HAP-1 (cell line): ENCODE results near the gene IDH1.

ENCODE experiments used
- DNase-seq, 2 experiments: peaks; one replicate each; pipeline ENCODE4 v3.0.0-alpha.2; 2016 to 2020; ENCODE audit warnings: low spot score in 2 of 2
- H3K27me3 ChIP-seq: fragments of 250-450 bp; sonication (Bioruptor Pico); 2 replicates; pipeline ENCODE4 v1.5.1; 2020; ENCODE audit warnings: low read depth, mild to moderate bottlenecking, moderate library complexity
- H3K36me3 ChIP-seq: fragments of 250-450 bp; sonication (Bioruptor Pico); replicated peaks from 2 replicates; pipeline ENCODE4 v1.5.1; 2020; ENCODE audit warnings: mild to moderate bottlenecking
- H3K4me1 ChIP-seq: fragments of 250-450 bp; sonication (Bioruptor Pico); 2 replicates; pipeline ENCODE4 v1.5.1; 2020; ENCODE audit warnings: mild to moderate bottlenecking
- H3K4me3 ChIP-seq: fragments of 250-450 bp; sonication (Bioruptor Pico); 2 replicates; pipeline ENCODE4 v1.5.1; 2020; ENCODE audit warnings: mild to moderate bottlenecking, moderate library complexity
- H3K9me3 ChIP-seq: fragments of 250-450 bp; sonication (Bioruptor Pico); 2 replicates; pipeline ENCODE4 v1.5.1; 2020; ENCODE audit warnings: mild to moderate bottlenecking, moderate library complexity
- in situ Hi-C: fragments of 300-500 bp; cut with MboI; formaldehyde crosslinking; loops from 3 replicates; pipeline ENCODE4 v1.14.3; 2020; ENCODE audit warnings: low sequenced_read_pairs, inconsistent platforms, mixed read lengths

Gene IDH1

DNA sequence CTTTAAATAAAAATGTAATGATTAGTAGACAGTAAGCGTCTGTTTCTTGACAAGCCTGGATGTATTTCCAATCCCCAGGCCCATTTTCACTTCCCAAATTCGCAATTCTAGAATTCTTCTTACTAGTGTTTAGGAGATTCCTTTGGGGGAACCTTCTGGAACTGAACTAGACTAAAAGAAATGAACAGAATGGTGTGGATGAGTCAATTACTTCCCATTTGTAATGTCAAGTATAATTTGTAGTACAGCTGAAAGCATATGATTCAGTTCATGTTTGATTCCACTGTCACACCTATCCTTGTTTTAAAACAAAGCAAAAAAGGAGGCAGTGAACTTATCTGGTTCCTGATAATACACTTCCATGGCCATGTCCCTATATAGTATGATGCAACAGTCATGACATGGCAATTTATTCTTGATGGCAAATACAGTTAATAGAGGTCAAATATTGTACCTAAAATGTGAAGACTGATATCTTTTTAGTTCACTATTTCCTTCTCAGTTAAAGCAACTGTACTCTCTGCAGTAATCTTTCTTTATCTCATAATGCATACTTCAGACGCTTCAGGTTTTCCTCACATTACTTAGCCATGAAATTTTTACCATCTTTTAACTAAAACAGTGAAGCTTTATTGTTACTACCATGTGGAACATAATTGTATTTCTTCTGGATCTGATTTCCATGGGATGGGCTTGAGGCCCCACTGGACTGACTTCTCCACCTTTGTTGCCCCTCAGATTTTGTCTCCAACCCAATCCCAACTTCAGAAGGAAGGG, 2.0 kb downstream of the IDH1 start:
- in situ Hi-C loops = no loop called here
- Histone ChIP-seq H3K4me1 (peaks cover 13% of the 10 kb centered on the region), H3K27me3 (no peaks in the 10 kb centered on the region), H3K36me3 (peaks cover 41% of the 10 kb centered on the region), H3K4me3 (no peak overlapping the region), H3K9me3 (no peaks in the 10 kb centered on the region)
- no peak for DNase-seq

DNA sequence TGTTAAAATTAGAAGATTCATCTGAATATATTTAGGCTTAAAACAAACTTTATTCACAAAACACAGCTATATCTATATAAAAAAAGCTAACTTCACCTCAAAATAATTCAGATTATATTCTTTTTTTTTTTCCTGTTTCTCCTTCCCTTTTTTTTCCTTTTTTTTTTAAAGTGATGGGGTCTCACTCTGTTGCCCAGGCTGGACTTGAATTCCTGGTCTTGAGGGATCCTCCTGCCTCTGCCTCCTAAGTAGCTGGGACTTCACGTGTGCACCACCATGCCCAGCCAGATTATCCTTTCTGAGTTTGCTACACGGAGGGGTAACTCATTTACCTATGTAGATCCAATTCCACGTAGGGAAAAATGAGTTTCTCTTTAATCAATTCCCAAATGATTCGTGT, 3.8 kb downstream of the IDH1 start:
- in situ Hi-C loops = no loop called here
- H3K4me1 ChIP-seq = peaks cover 13% of the 10 kb centered on the region
- no peak for DNase-seq
- no peaks in the 10 kb centered on the region for H3K9me3 ChIP-seq
- H3K4me3 ChIP-seq = no peak overlapping the region
- H3K27me3 ChIP-seq = no peaks in the 10 kb centered on the region
- peaks cover 56% of the 10 kb centered on the region for H3K36me3 ChIP-seq

DNA sequence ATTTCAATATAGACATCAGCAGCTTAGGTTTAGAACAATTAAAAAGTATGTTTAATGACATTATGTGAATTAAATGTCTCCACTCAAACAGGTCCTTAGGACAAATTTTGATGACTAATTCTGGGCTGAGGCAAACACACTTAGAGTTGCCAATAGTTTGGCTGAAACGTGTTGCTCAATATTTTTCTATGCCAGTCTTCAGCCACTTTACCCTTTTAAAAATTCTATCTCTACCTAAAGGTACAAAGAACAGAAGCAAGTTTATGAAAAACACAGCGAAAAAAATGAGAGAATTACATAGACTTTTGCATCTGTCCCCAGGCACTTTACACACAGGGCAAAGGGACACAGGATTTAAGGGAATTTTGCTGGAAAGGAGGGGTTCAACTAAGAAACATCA, 4.5 kb downstream of the IDH1 start:
- H3K4me3 ChIP-seq = no peak overlapping the region
- in situ Hi-C loops = no loop called here
- H3K27me3 ChIP-seq = no peaks in the 10 kb centered on the region
- no peak for DNase-seq
- peaks cover 61% of the 10 kb centered on the region for H3K36me3 ChIP-seq
- H3K4me1 ChIP-seq = peaks cover 9% of the 10 kb centered on the region
- H3K9me3 ChIP-seq = no peaks in the 10 kb centered on the region

DNA sequence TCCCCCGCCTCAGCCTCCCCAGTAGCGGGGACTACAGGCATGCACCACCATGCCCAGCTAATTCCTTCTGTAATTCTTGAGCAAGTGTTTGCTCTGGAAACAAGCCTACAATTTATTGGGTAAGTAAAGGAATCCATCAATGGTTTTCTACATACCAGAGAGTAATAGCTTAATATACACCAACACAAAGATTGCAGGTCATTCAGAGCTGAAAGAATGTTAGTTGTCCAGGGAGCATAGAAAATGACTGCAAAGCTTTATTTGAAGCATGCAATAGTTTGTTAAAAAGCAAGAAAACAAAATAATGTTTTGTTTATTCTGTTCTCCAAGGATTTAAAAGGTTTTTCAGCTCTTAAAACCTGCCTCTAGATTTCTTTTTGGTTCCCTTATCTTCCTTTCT, 5.6 kb downstream of the IDH1 start:
- Histone ChIP-seq H3K4me1 (peaks cover 9% of the 10 kb centered on the region), H3K9me3 (no peaks in the 10 kb centered on the region), H3K36me3 (peaks cover 70% of the 10 kb centered on the region), H3K4me3 (no peak overlapping the region), H3K27me3 (no peaks in the 10 kb centered on the region)
- in situ Hi-C loops = no loop called here
- DNase-seq = no peak

DNA sequence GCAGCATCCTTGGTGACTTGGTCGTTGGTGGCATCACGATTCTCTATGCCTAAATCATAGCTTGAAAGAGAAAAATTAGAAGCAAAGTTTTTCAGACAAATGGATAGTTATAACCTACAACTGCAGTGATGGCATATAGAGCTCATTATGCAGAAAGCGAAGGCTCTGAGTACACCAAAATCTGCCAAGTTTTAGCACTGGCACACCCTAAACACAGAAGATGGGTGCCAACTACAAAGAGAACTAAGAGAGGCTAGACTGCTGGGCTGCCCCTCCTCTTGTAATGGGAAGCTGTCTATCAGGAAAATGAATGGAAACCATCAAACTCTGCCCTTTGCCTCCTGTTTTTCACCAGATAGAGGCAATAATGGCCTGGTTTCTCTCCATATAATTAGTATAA, 6.3 kb downstream of the IDH1 start:
- H3K4me3 ChIP-seq = no peak overlapping the region
- no peaks in the 10 kb centered on the region for H3K27me3 ChIP-seq
- H3K4me1 ChIP-seq = peaks cover 6% of the 10 kb centered on the region
- H3K36me3 ChIP-seq = peaks cover 74% of the 10 kb centered on the region
- no peaks in the 10 kb centered on the region for H3K9me3 ChIP-seq
- no peak for DNase-seq
- in situ Hi-C loops = no loop called here

DNA sequence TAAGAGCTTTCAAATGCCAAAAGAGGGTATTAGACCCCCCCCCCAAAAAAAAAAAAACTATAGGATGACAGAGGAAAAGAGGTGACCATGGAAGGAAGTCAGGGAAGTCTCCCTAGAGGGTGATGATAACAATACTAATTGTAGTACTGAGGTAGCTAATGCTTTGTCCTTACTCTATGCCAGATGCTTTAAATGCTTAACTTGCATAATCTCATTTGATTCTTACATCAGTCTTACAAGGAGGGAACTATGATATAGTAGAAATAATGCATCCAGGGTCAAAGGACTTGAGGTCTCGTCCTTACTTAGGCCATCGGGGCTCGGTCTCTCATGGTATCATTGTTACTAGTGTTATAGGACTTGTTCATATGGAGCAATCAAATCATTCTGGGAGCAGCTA, 9.1 kb downstream of the IDH1 start:
- Histone ChIP-seq H3K36me3 (peaks cover 78% of the 10 kb centered on the region), H3K27me3 (no peaks in the 10 kb centered on the region), H3K4me1 (peaks cover 3% of the 10 kb centered on the region; the same call in 1 of the 2 replicates), H3K9me3 (no peaks in the 10 kb centered on the region), H3K4me3 (no peak overlapping the region)
- in situ Hi-C loops = no loop called here
- DNase-seq = no peak

DNA sequence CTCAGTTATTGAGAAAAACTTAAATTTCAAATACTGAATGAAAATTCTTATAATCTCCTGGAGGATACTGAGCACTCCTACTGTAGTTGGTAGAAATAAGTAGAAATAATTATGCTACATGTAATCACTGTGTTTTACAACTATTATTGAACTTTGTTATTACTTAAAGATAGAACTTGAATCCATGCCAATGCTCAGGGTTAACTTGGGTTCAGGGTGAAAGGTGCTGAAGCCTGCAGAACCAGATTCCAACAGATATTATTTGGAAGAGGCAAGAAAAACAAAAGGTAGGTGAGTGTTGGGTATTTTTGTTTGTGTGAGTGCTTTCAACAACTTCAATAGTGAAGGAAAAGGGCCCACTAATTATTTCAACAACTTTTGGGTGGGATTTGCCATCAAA, 10.4 kb downstream of the IDH1 start:
- Histone ChIP-seq H3K36me3 (peaks cover 79% of the 10 kb centered on the region), H3K27me3 (no peaks in the 10 kb centered on the region), H3K4me3 (no peak overlapping the region), H3K4me1 (no peaks in the 10 kb centered on the region), H3K9me3 (no peaks in the 10 kb centered on the region)
- in situ Hi-C loops = no loop called here
- peak in 1 of 2 experiments; percentile 1 for DNase-seq

DNA sequence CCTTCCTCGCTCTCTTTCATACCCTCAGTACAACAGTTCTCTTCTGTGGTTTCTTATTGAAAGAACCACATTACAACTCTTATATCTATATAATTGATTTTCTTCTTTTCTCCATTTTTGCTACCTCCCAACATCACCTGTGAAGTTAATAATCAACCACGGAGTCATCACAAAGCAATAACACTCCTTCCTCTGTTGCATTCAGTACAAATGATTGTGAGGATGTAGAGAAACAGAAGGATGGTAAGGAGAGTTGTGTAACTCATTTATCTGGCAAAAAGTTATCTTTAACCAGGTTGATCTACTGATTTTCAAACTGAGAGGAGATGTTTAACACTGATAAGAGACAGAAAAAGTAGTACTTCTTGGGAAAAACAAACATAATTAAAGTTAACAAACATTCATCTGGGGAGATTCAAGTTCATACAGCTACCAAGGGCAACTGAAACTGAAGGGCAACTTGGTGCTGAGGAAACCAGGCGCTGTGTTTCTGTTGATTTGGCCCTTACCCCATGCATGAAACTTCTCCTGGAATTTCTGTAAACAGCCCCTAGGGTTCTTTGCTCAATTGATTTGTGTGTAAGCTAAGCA, 14.2 kb downstream of the IDH1 start:
- H3K36me3 ChIP-seq = peaks cover 64% of the 10 kb centered on the region
- no peaks in the 10 kb centered on the region for H3K4me1 ChIP-seq
- in situ Hi-C loops = no loop called here
- H3K9me3 ChIP-seq = no peaks in the 10 kb centered on the region
- H3K4me3 ChIP-seq = no peak overlapping the region
- no peak for DNase-seq
- H3K27me3 ChIP-seq = no peaks in the 10 kb centered on the region

DNA sequence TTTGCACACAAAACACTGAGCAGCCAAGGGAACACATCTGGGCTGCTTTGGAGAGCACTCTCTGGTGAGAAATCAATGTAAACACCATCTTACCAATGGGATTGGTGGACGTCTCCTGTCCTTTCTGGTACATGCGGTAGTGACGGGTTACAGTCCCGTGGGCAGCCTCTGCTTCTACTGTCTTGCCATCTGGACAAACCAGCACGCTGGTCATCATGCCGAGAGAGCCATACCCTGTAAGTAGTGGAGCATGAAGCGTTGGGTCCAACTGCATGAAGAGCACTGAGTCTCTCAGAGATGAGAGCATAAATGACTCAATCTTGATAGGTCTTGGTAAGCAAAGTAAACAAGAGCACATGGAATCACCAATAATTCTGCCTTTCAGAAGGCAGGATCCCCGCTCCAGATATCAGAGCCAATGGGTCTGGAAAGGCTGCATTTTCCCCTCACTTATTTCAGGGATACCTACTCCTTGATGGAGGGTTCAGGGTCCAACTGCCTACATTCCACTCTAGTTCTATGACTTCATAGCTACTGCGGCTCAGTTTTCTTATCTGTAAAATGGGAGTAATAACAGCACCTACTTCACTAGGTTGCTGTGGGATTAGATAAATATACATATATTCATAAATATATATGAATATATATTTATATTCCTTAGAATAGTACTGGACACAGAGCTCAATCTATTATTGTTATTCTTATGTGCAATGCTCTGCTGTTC, 14.9 kb downstream of the IDH1 start:
- in situ Hi-C loops = no loop called here
- Histone ChIP-seq H3K9me3 (no peaks in the 10 kb centered on the region), H3K4me3 (no peak overlapping the region), H3K27me3 (no peaks in the 10 kb centered on the region), H3K4me1 (no peaks in the 10 kb centered on the region), H3K36me3 (peaks cover 60% of the 10 kb centered on the region)
- DNase-seq = no peak

DNA sequence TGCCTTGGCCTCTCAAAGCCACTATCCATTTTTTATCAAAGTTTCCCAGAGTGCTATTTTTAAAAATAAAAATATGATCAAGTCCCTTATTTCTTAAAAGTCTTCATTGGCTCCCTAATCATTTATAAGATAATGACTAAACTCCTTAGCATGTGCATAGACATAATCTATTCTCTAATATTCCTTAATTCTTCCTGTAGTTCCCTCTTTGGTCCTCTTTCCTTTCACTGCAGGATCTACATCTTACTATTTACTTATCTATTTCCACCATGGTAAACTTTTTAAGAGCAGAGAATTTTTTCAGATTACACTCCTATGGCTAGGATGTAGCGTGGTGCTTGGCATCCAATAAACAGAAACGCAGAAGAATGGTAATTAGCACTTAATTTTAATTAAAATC, 19.0 kb downstream of the IDH1 start:
- DNase-seq = no peak
- peaks cover 29% of the 10 kb centered on the region for H3K36me3 ChIP-seq
- H3K4me1 ChIP-seq = no peaks in the 10 kb centered on the region
- H3K9me3 ChIP-seq = peaks cover 3% of the 10 kb centered on the region; the same call in 1 of the 2 replicates
- H3K27me3 ChIP-seq = no peaks in the 10 kb centered on the region
- H3K4me3 ChIP-seq = no peak overlapping the region
- in situ Hi-C loops = no loop called here

DNA sequence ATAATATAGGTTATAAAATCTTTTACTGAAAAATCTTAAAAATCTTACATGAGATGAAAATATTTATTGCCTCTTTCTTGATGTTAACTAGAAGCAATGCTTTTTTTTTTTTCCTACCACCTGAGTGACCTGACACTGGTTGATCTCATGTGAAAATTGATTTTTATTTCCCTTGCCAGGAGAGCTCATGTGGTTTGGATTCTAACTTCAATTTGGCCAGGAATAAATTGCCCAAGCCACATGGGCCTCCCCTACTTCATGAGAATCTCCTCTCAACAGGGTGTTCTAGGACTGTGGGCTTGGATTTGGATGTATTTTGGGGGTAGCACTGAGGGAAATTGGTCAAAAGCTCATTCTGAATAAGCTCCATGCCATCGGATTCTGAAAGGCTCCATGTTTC, 20.1 kb downstream of the IDH1 start:
- Histone ChIP-seq H3K4me1 (no peaks in the 10 kb centered on the region), H3K4me3 (no peak overlapping the region), H3K36me3 (peaks cover 19% of the 10 kb centered on the region), H3K27me3 (no peaks in the 10 kb centered on the region), H3K9me3 (peaks cover 3% of the 10 kb centered on the region; the same call in 1 of the 2 replicates)
- DNase-seq = no peak
- in situ Hi-C loops = no loop called here

DNA sequence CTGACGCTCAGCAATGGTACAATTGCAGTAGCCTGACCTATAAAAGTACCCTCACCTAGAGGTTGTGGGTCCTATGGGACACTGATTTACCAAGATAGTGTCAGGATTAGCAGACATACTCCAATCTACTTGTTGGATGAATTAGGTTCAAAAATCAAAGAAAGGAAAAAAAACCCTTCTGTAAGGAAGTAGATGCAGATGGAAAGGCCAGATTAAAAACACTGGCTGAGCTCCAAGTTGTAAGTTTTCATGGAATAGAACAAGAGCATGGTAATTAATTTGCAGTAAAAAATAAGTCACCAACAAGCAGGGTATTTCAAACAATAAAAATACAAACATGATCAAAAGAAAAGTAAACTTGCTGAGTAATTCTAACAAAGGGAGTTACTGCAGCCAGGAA, 26.4 kb downstream of the IDH1 start:
- DNase-seq = no peak
- in situ Hi-C loops = no loop called here
- Histone ChIP-seq H3K27me3 (no peaks in the 10 kb centered on the region), H3K9me3 (peaks cover 3% of the 10 kb centered on the region; the same call in 1 of the 2 replicates), H3K4me3 (no peak overlapping the region), H3K36me3 (no peaks in the 10 kb centered on the region), H3K4me1 (no peaks in the 10 kb centered on the region)

DNA sequence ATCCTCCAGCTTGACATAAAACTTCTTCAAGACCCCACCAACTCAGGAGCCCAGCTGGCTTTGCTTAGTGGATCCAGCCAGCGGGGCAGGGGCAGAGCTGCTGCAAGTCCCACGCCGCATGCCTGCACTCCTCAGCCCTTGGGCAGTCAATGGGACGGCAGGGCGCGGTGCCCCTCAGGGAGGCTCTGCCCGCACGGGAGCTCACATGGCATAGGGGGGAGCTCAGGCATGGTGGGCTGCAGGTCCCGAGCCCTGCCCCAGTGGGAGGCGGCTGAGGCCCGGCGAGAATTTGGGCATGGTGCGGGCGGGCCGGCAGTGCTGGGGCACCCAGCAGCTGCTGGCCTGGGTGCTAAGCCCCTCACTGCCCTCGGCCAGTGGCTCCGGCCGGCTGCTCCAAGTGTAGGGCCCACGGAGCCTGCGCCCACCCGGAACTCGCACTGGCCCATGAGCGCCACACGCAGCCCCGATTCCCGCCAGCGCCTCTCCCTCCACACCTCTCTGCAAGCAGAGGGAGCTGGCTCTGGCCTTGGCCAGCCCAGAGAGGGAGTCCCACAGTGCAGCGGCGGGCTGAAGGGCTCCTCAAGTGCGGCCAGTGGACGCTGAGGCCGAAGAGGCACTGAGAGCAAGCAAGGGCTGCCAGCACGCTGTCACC, 27.2 kb downstream of the IDH1 start:
- in situ Hi-C loops = no loop called here
- Histone ChIP-seq H3K36me3 (no peaks in the 10 kb centered on the region), H3K27me3 (no peaks in the 10 kb centered on the region), H3K9me3 (peaks cover 3% of the 10 kb centered on the region; the same call in 1 of the 2 replicates), H3K4me1 (no peaks in the 10 kb centered on the region), H3K4me3 (no peak overlapping the region)
- DNase-seq = no peak

DNA sequence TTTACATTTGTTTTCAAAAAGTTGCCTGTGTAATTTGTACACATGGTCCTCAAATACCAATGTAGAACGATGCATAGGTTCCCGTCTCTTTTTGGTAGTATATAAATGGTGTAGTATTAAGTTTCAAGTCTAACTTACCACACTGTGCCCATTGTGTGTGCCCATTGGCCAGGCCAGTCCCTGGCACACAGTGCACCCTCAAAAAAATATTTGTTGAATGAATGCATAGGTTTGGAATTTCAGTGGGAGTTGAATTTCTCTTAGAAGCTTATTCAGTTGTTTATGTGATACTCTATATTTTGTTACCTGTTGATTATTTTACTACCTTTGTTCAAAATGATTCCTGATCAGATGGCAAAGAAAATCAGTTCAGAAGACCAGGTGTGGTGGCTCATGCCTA, 30.1 kb downstream of the IDH1 start:
- no peaks in the 10 kb centered on the region for H3K27me3 ChIP-seq
- no peak for DNase-seq
- H3K36me3 ChIP-seq = no peaks in the 10 kb centered on the region
- no peaks in the 10 kb centered on the region for H3K4me1 ChIP-seq
- no peaks in the 10 kb centered on the region for H3K9me3 ChIP-seq
- in situ Hi-C loops = no loop called here
- no peak overlapping the region for H3K4me3 ChIP-seq
